Measurements from ENCODE around the gene SPINK2.

The SPINK2 gene, protein sequence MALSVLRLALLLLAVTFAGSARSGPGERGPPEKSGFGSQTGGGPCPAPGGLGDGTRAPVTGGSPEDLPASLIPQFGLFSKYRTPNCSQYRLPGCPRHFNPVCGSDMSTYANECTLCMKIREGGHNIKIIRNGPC

DNA sequence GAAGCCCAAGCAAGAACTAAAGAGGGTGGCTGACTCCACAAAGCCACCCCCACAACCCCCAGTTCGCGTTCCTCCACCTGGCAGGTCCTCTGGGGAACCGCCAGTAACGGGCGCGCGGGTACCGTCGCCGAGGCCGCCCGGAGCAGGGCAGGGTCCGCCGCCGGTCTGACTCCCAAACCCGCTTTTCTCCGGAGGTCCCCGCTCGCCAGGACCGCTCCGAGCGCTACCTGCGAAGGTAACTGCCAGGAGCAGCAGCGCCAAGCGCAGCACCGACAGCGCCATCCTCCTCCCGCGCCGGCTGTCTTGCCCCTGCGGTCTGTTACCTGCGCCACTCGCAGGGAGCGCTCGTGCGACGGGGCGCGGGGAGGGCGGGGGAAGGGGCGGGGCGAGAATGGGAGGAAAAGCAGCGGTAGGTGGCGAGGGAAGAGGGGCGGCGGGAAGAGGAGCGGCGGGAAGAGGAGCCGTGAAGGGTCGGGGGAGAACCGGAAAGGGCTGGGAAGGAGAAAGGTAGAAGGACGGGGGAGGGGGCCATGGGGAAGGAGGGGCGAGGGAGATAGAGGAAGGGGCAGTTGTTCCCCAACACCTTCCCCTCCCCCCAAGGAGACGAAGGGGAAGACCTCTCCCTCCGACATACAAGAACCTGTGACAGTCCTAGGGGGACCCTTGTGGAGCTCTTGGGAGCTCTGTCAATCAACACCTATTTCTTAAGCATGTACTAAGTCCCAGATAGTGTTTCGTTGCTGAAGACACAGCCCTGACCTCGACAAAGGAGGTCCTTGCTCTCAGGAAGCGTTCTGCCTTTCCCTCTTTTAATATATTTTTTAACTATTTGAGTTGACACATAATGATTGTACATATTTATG, at the start of gene SPINK2:
SPINK2 (minus strand) TSS at position 321 of the 863 bp plus-strand sequence; CDS start at position 282, 39 bp downstream.
- peak in 2 of 3 experiments; percentile 11 to 37 for DNase-seq (ENCODE audit: low read depth in 2 of 3, low spot score in 2 of 3)

GRCh38 chr4:56870946-56871345, 49.4 kb upstream of the SPINK2 start:
- no peak for DNase-seq (ENCODE audit: low read depth in 2 of 3, low spot score in 2 of 3)

- no peak for DNase-seq (ENCODE audit: low read depth in 2 of 3, low spot score in 2 of 3)
Measured at GRCh38 chr4:56863441-56864139, 42.1 kb upstream of the SPINK2 start.

GRCh38 chr4:56861360-56861759, 39.9 kb upstream of the SPINK2 start:
- DNase-seq (ENCODE audit: low read depth in 2 of 3, low spot score in 2 of 3), result no peak

GRCh38 chr4:56860781-56861180, 39.3 kb upstream of the SPINK2 start:
- DNase-seq (ENCODE audit: low read depth in 2 of 3, low spot score in 2 of 3), result no peak

DNA sequence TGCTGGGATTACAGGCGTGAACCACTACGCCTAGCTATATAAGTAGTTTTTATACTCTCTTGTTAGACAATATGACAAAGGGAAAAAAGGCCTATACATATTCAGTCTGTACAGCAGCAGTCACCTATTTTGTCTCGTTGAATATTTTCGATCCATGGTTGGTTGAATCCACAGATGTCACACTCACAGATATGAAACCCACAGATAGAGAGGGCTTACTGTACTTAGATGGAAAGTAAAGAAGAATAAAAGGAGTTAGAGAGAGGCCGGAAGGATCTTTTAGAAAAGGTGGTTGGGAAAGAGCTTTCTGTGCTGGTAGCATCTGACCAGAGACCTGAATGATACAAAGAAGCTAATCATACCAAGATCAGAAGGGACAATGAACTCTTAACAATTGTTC, 38.3 kb upstream of the SPINK2 start:
- no peak for DNase-seq (ENCODE audit: low read depth in 2 of 3, low spot score in 2 of 3)

GRCh38 chr4:56857601-56858309, 36.3 kb upstream of the SPINK2 start:
- DNase-seq (ENCODE audit: low read depth in 2 of 3, low spot score in 2 of 3), result no peak

- DNase-seq (ENCODE audit: low read depth in 2 of 3, low spot score in 2 of 3), result no peak
Measured at GRCh38 chr4:56856656-56857055, 35.2 kb upstream of the SPINK2 start.

DNA sequence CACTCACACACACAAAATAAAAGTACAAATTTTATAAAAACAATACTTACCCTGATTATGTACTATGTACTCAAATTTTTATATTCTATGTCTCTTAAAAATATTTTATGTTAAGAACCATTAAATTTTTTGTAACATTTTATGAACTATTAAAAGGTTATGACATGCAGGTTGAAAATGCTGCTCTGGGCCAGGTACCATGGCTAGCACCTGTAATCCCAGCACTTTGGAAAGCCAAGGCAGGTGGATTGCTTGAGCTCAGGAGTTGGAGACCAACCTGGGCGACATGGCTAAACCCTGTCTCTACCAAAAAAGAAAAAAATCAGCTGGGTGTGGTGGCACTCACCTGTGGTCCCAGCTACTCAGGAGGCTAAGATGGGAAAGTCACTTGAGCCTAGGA, 29.4 kb upstream of the SPINK2 start:
- DNase-seq (ENCODE audit: low read depth in 2 of 3, low spot score in 2 of 3), result no peak

GRCh38 chr4:56844802-56845580, 23.5 kb upstream of the SPINK2 start:
- DNase-seq (ENCODE audit: low read depth in 2 of 3, low spot score in 2 of 3), result no peak

DNA sequence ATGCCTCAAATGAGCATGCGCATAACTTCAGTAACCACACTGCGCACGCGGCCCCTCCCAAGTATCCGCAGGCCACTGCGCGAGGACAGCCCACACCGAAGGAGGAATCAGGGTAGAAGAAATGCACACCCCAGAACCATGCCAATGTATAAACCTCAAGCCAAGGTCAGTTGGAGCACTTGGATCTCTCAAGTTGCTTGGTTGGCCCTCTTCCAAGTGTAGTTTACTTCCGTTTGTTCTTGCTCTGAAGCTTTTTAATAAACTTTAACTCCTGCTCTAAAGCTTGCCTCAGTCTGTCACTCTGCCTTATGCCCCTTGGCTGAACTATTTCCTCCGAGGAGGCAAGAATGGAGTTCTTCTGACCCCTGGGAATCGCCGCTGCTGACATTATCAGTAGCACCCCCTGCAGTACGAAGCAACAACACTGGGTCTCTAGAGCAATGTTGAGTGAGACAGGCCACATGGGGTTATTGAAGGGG, 22.0 kb upstream of the SPINK2 start:
- DNase-seq (ENCODE audit: low read depth in 2 of 3, low spot score in 2 of 3), result no peak

GRCh38 chr4:56840559-56840958, 19.1 kb upstream of the SPINK2 start:
- no peak for DNase-seq (ENCODE audit: low read depth in 2 of 3, low spot score in 2 of 3)

DNA sequence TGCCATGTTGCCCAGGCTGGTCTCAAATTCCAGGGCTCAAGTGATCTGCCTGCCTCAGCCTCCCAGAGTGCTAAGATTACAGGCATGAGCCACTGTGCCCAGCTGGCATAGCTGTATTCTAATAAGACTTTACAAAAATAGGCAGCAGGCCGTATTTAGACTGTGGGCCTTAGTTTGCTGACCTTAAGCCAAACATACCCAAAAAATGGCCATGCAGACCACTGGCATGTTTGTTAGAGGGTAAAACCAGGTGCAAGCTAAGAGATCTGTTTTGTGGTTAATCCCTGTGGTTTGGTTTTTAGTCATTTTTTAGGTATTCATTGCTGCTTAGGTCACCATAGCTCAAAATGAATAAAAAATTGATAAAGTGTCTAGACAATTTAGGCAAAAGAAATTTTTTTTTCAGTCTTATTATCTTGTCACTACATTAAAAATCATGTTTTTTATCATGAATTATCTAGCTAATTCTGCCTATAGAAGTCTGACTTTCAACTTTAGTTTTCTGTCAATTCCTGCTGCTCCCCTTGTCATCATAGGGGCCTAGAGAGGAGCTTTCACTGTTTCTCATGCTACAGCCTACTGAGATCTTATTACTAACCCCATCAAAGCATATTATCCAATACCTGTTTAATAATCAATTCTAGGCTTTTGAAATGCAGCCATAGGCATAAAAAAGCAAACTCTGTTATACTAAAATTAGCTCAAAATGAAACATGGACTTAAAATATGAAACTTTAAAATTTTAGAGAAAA, 7.5 kb upstream of the SPINK2 start:
- no peak for DNase-seq (ENCODE audit: low read depth in 2 of 3, low spot score in 2 of 3)

DNA sequence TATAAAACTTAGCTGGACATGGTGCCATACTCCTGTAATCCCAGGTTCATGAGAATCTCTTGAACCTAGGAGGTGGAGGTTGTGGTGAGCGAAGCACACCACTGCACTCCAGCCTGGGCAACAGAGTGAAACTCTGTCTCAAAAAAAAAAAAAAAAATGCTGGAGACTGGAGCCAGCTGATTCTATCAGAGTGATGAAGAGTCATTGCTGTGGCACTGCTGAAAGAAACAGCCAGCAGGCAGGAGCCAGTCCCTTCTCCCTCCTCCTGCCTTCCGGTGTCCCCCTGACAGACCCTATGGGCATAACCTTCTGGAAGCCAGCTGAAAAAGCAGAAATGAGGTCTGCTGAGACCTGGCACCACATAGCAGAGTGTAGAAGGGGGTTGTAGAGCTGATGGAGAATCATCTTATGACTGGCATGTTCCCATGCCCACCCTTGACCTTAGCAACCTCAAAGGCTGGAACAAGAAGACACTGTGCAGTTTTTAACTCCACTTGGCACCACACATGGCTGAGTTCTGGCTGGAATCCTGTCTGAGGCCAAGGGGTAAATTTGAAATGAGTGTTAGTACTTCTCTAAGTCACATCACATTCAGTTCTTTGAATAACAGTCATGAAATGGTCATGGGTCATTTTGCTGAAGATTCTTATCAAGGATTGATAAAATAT, 2.6 kb upstream of the SPINK2 start:
- no peak for DNase-seq (ENCODE audit: low read depth in 2 of 3, low spot score in 2 of 3)

DNA sequence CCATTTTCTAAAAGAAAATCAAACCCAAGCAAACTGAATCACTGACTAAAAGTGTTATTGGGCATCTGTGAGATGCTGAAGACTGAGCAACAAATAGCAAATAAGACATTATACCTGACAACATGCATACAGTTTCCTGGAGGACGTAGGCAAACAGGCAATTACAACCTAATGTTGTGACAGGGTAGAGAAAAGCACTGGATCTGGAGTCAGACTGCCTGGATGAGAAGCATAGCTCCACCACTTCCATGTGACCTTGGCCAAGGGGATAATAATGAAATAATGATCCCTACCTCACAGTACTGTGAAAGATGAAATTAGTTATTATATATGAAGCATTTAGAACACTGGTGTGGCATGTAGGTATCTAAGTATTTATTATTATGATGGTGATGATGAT, 2.7 kb downstream of the SPINK2 start:
- DNase-seq (ENCODE audit: low read depth in 2 of 3, low spot score in 2 of 3), result no peak

DNA sequence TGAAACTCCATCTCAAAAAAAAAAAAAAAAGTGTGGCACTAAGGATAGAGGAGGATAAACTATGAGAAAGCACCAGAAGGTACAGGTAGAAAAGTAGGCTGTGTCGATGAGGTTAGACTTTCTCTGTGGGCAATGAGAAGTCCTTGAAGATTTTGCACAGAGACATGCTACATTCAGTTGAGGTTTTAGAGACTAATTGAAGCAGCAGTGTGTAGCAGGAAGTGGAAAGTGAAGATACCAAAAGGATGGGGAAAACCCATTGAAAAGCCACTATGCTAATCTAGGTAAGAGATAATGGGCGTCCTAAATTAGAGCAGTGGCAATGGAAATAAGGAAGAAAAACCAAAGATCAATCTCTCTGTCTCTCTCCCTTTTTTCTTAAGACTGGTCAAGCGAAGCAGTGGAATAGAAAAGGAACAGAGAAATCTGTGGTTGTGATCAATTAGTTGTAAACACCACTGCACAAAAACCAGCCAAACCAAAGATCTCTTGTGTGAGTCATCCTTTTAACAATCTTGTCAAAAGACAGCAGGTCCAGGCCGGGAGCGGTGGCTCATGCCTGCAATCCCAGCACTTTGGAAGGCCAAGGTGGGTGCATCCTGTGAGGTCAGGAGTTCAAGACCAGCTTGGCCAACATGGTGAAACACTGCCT, 3.5 kb downstream of the SPINK2 start:
- peak in 1 of 3 experiments; percentile 14 for DNase-seq (ENCODE audit: low read depth in 2 of 3, low spot score in 2 of 3)

DNA sequence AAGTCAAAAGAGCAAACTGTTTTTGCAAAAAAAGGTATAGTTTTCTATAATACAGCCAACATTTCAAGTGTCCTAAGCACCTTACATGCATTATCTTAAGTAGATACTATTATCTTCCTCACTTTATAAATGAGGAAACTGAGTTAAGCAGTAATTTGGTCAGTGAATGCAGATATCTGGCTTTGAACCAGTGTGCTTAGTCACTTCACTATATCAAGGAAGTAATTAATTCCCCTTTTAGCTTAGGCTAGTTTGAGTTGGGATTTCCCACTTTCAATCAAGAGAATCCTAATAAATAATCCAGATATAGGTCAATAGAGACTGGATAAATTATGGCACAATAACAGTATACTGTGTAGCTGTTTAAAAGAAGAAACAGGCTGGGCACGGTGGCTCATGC, 14.8 kb downstream of the SPINK2 start:
- DNase-seq (ENCODE audit: low read depth in 2 of 3, low spot score in 2 of 3), result no peak

DNA sequence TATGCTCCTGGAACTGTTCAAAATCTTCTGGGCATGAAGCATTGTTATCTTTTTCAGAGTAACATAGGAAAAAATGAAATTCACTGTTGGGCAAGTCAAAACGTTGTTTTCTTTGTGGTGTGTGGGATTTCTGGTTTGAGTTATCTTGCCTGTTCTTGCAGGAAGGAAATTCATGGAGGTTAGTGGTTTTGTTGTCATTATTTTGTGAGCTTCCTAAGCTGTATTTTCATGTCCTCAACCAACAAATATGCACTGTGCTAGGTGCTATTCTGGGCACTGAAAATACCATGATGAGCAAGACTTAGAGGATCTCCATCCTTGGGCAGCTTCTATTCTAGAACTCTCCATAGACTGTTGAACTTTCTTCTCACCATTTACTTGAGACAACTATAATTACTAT, 16.9 kb downstream of the SPINK2 start:
- no peak for DNase-seq (ENCODE audit: low read depth in 2 of 3, low spot score in 2 of 3)

DNA sequence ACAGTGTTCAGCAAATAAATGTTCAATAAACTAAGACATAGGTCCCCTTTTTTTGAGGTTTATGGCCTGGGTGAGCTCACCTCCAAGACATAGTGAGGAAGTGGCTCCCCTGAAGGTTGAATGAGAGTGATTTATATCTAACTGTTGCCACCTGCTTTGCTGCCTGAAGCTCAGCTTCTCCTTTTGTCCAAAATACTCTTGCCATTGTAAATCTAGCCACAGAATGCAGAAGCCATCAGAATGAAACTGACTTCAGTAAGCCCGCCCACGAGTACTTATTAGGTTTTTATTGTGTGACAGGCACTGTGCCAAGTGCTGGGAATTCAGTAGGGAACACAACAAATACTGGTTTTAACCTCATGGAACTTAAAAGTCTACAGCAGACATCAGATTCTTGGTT, 18.0 kb downstream of the SPINK2 start:
- no peak for DNase-seq (ENCODE audit: low read depth in 2 of 3, low spot score in 2 of 3)

All from activated CD8-positive, alpha-beta memory T cell treated with anti-CD3 and anti-CD28 coated beads for 48 hours (primary cell).